GM23338 (cell line): Measurements from ENCODE around the gene HCRTR1. TPM values are rescaled to one million over a fixed set of nuclear protein-coding genes. Genes with fewer than 3 reads are reported as not detected.

Experiments used
- ATAC-seq: fragments of 200-7000 bp; cut with Tn5 transposase; 3 replicates; pipeline ENCODE4 v1.9.1; 2020
- DNase-seq: peaks from one replicate; pipeline ENCODE4 v3.0.0-alpha.2; 2015; ENCODE audit warnings: low spot score
- H2AFZ ChIP-seq: fragments of 200-600 bp; sonication (generic); 2 replicates; pipeline ENCODE4 v1.8.0; 2016; ENCODE audit warnings: antibody characterized with exemption, mild to moderate bottlenecking, moderate library complexity
- H3F3A ChIP-seq: fragments of 200-600 bp; sonication (generic); replicated peaks from 2 replicates; pipeline ENCODE4 v1.8.0; 2017; ENCODE audit warnings: antibody characterized with exemption, mixed run types, low read depth
- H3K27ac ChIP-seq: fragments of 200-600 bp; sonication (generic); 2 replicates; pipeline ENCODE4 v1.6.1; 2016; ENCODE audit warnings: low read depth
- H3K27me3 ChIP-seq: fragments of 200-600 bp; sonication (generic); 2 replicates; pipeline ENCODE4 v1.8.0; 2016; ENCODE audit warnings: mild to moderate bottlenecking, mixed run types, moderate library complexity; ENCODE audit not compliant: insufficient read depth
- H3K36me3 ChIP-seq: fragments of 200-600 bp; sonication (generic); 2 replicates; pipeline ENCODE4 v1.8.0; 2016; ENCODE audit warnings: mild to moderate bottlenecking; ENCODE audit not compliant: insufficient read depth
- H3K4me1 ChIP-seq: fragments of 200-600 bp; sonication (generic); 2 replicates; pipeline ENCODE4 v1.8.0; 2016; ENCODE audit warnings: mild to moderate bottlenecking, moderate library complexity; ENCODE audit not compliant: insufficient read depth
- H3K4me2 ChIP-seq: fragments of 200-600 bp; sonication (generic); 2 replicates; pipeline ENCODE4 v1.7.1; 2017; ENCODE audit warnings: mixed run types
- H3K4me3 ChIP-seq: fragments of 200-600 bp; sonication (generic); 2 replicates; pipeline ENCODE4 v1.6.1; 2016; ENCODE audit warnings: mixed run types
- H3K79me2 ChIP-seq: fragments of 200-600 bp; sonication (generic); replicated peaks from 2 replicates; pipeline ENCODE4 v1.8.0; 2017; ENCODE audit warnings: mild to moderate bottlenecking; ENCODE audit not compliant: insufficient read depth
- H3K9me2 ChIP-seq: fragments of 200-600 bp; sonication (generic); 2 replicates; pipeline ENCODE4 v1.8.0; 2017; ENCODE audit not compliant: insufficient read depth
- H4K20me1 ChIP-seq: fragments of 200-600 bp; sonication (generic); replicated peaks from 2 replicates; pipeline ENCODE4 v1.8.0; 2017; ENCODE audit warnings: mild to moderate bottlenecking; ENCODE audit not compliant: insufficient read depth
- H3K27ac Mint-ChIP-seq: 2 replicates; pipeline ENCODE4 v1.8.0; 2020; ENCODE audit warnings: inconsistent platforms, mild to moderate bottlenecking, moderate library complexity, mixed read lengths
- H3K27me3 Mint-ChIP-seq: 3 replicates; pipeline ENCODE4 v1.8.0; 2022; ENCODE audit warnings: low read depth, mild to moderate bottlenecking, moderate library complexity, mixed read lengths, inconsistent platforms; ENCODE audit not compliant: insufficient read depth, poor library complexity
- H3K36me3 Mint-ChIP-seq: 3 replicates; pipeline ENCODE4 v1.8.0; 2021; ENCODE audit warnings: low read depth, mild to moderate bottlenecking, inconsistent platforms, moderate library complexity, mixed read lengths
- H3K4me1 Mint-ChIP-seq: 3 replicates; pipeline ENCODE4 v1.8.0; 2020; ENCODE audit warnings: mild to moderate bottlenecking, inconsistent platforms, mixed read lengths
- H3K4me3 Mint-ChIP-seq: 3 replicates; pipeline ENCODE4 v1.8.0; 2021; ENCODE audit warnings: moderate library complexity, mild to moderate bottlenecking, inconsistent platforms, mixed read lengths
- H3K9me3 Mint-ChIP-seq: 3 replicates; pipeline ENCODE4 v1.8.0; 2020; ENCODE audit warnings: moderate library complexity, mild to moderate bottlenecking, inconsistent platforms, mixed read lengths
- JUNB ChIP-seq: IDR thresholded peaks from one replicate; pipeline ENCODE4 v1.6.1; 2016; ENCODE audit warnings: antibody characterized with exemption; ENCODE audit not compliant: unreplicated experiment
- NANOG ChIP-seq: IDR thresholded peaks from 2 replicates; pipeline ENCODE4 v1.6.1; 2016; ENCODE audit warnings: antibody characterized with exemption, borderline replicate concordance
- REST ChIP-seq: IDR thresholded peaks from one replicate; pipeline ENCODE4 v1.6.1; 2018; ENCODE audit warnings: antibody characterized with exemption; ENCODE audit not compliant: unreplicated experiment
- ZNF114 ChIP-seq: fragments of 250-450 bp; sonication (Bioruptor Pico); IDR thresholded peaks from 2 replicates; pipeline ENCODE4 v1.5.0; 2020; ENCODE audit warnings: mild to moderate bottlenecking, moderate library complexity
- ZNF331 ChIP-seq: fragments of 250-450 bp; sonication (Bioruptor Pico); IDR thresholded peaks from 2 replicates; pipeline ENCODE4 v1.5.0; 2020; ENCODE audit warnings: low read depth, mild to moderate bottlenecking, moderate library complexity
- ZNF462 ChIP-seq: fragments of 250-450 bp; sonication (Bioruptor Pico); IDR thresholded peaks from 2 replicates; pipeline ENCODE4 v1.5.0; 2020; ENCODE audit warnings: mild to moderate bottlenecking, moderate library complexity
- polyA plus RNA-seq: library from polyadenylated mRNA; unstranded; fragments of >200 nt; fragmentation: Nextera tagmentation; extraction: Ambion mirVana; gene quantifications from 2 replicates; pipeline ENCODE4 v1.2.1, GENCODE V29; 2016
- total RNA-seq: library from RNA; depleted of rRNA; stranded (reverse); fragments of >200 nt; shearing (Covaris generic); gene quantifications from 2 replicates; pipeline ENCODE4 v1.2.3, GENCODE V29; 2014

The HCRTR1 gene
- total and polyA plus RNA-seq, 2 experiments from 2014 or later: 0.15 to 1.0 TPM

- TF ChIP-seq ZNF462 (CRISPR knock-in tag): no peak
- TF ChIP-seq NANOG: no peak
- TF ChIP-seq ZNF114 (CRISPR knock-in tag): no peak
Measured at GRCh38 chr1:31580513-31580870, 37.0 kb upstream of the HCRTR1 start (continued).

- H3K4me3 Mint-ChIP-seq: no peak overlapping the region
- H3K9me2 ChIP-seq: no peaks in the 10 kb centered on the region
- no peak overlapping the region for H2AFZ ChIP-seq
- TF ChIP-seq ZNF331 (CRISPR knock-in tag): no peak
- no peak for TF ChIP-seq JUNB
- no peak for TF ChIP-seq REST
- no peak overlapping the region for H3K4me3 ChIP-seq
- ATAC-seq: no peak
- H3K27ac ChIP-seq: 0 out of 2 replicates have a peak overlapping the region, but pooled peaks have one; percentile 14
- no peaks in the 10 kb centered on the region for H3K9me3 Mint-ChIP-seq
- H3K36me3 Mint-ChIP-seq: no peaks in the 10 kb centered on the region
- H3K79me2 ChIP-seq: no peaks in the 10 kb centered on the region
- H3K27me3 ChIP-seq: no peaks in the 10 kb centered on the region
- H3K4me1 ChIP-seq: peaks cover 41% of the 10 kb centered on the region
- H3K4me1 Mint-ChIP-seq: peaks cover 37% of the 10 kb centered on the region
- H4K20me1 ChIP-seq: no peaks in the 10 kb centered on the region; the same call in 1 of the 2 replicates
- DNase-seq: no peak
- no peak overlapping the region; the same call in 1 of the 2 replicates for H3K4me2 ChIP-seq
- peaks cover 14% of the 10 kb centered on the region for H3K27me3 Mint-ChIP-seq
- peaks cover 5% of the 10 kb centered on the region for H3F3A ChIP-seq
- no peaks in the 10 kb centered on the region for H3K36me3 ChIP-seq
- H3K27ac Mint-ChIP-seq: no peak overlapping the region
Measured at GRCh38 chr1:31580891-31581603, 36.4 kb upstream of the HCRTR1 start.
